Nephron progenitor cell (in vitro differentiated cells): Measurements from ENCODE around the gene SDSL.

Experiments
- DNase-seq: peaks from one replicate; pipeline ENCODE4 v3.0.0; 2021
- H3K27ac Mint-ChIP-seq: 2 replicates; pipeline ENCODE4 v1.8.0; 2021; ENCODE audit warnings: mild to moderate bottlenecking, moderate library complexity, mixed read lengths
- H3K27me3 Mint-ChIP-seq: 2 replicates; pipeline ENCODE4 v1.8.0; 2021; ENCODE audit warnings: mild to moderate bottlenecking, low read depth, mixed read lengths; ENCODE audit not compliant: poor library complexity
- H3K36me3 Mint-ChIP-seq: 2 replicates; pipeline ENCODE4 v1.8.0; 2021; ENCODE audit warnings: low read depth, mixed read lengths
- H3K4me1 Mint-ChIP-seq: 2 replicates; pipeline ENCODE4 v1.8.0; 2021; ENCODE audit warnings: mixed read lengths
- H3K4me3 Mint-ChIP-seq: 2 replicates; pipeline ENCODE4 v1.8.0; 2021; ENCODE audit warnings: mild to moderate bottlenecking, moderate library complexity, mixed read lengths
- H3K9me3 Mint-ChIP-seq: 2 replicates; pipeline ENCODE4 v1.8.0; 2021; ENCODE audit warnings: mild to moderate bottlenecking, moderate library complexity, mixed read lengths
- CTCF ChIP-seq: fragments of 200-600 bp; sonication (generic); IDR thresholded peaks from 2 replicates; pipeline ENCODE4 v1.5.0; 2021; ENCODE audit warnings: antibody characterized with exemption

The SDSL gene

GRCh38 chr12:113457710-113458109, 35.5 kb downstream of the SDSL start:
- Mint-ChIP-seq H3K27ac (no peak overlapping the region), H3K4me3 (no peak overlapping the region), H3K4me1 (no peaks in the 10 kb centered on the region), H3K9me3 (no peaks in the 10 kb centered on the region), H3K36me3 (no peaks in the 10 kb centered on the region), H3K27me3 (peaks cover 73% of the 10 kb centered on the region)
- TF ChIP-seq CTCF = no peak
- no peak for DNase-seq

- no peak for TF ChIP-seq CTCF
- Mint-ChIP-seq H3K27me3 (peaks cover 87% of the 10 kb centered on the region), H3K4me3 (no peak overlapping the region), H3K36me3 (no peaks in the 10 kb centered on the region), H3K27ac (no peak overlapping the region), H3K4me1 (peaks cover 14% of the 10 kb centered on the region), H3K9me3 (no peaks in the 10 kb centered on the region)
- DNase-seq = no peak
Observed at GRCh38 chr12:113459981-113460380, 37.8 kb downstream of the SDSL start.

GRCh38 chr12:113461666-113462065, 39.5 kb downstream of the SDSL start:
- H3K36me3 Mint-ChIP-seq = no peaks in the 10 kb centered on the region
- no peak for DNase-seq
- TF ChIP-seq CTCF = peak; percentile 32
- no peaks in the 10 kb centered on the region for H3K9me3 Mint-ChIP-seq
- no peak overlapping the region for H3K4me3 Mint-ChIP-seq
- H3K4me1 Mint-ChIP-seq = peaks cover 20% of the 10 kb centered on the region
- H3K27ac Mint-ChIP-seq = no peak overlapping the region
- H3K27me3 Mint-ChIP-seq = peaks cover 99% of the 10 kb centered on the region

GRCh38 chr12:113462117-113462774, 40.1 kb downstream of the SDSL start:
- Mint-ChIP-seq H3K27ac (no peak overlapping the region), H3K4me1 (peaks cover 24% of the 10 kb centered on the region), H3K36me3 (no peaks in the 10 kb centered on the region), H3K9me3 (no peaks in the 10 kb centered on the region), H3K27me3 (peaks cover 99% of the 10 kb centered on the region), H3K4me3 (peak overlapping the region; percentile 59)
- peak; percentile 92 for DNase-seq
- TF ChIP-seq CTCF = peak; percentile 78

- peak; percentile 53 for DNase-seq
- Mint-ChIP-seq H3K36me3 (no peaks in the 10 kb centered on the region), H3K4me1 (peaks cover 28% of the 10 kb centered on the region), H3K27me3 (peaks cover 99% of the 10 kb centered on the region), H3K4me3 (peak overlapping the region; percentile 74), H3K9me3 (no peaks in the 10 kb centered on the region), H3K27ac (no peak overlapping the region)
- no peak for TF ChIP-seq CTCF
Observed at GRCh38 chr12:113462998-113463745, 41.0 kb downstream of the SDSL start.
